ENCODE measurements around the gene SCMH1.

Gene SCMH1

GRCh38 chr1:41030872-41031616 is 211.1 kb downstream of the SCMH1 start:
- DNase-seq (ENCODE audit: insufficient read length, low spot score): no peak
- no peak for FAIRE-seq
- TF ChIP-seq POLR2A (IDR thresholded peaks at IDR 0.05; ENCODE audit: low read depth, low read length) (no peak), TAF1 (IDR thresholded peaks at IDR 0.05; ENCODE audit: low read depth, low read length) (no peak), POU2F2 (IDR thresholded peaks at IDR 0.05; ENCODE audit: low read depth, low read length) (no peak), SPI1 (IDR thresholded peaks at IDR 0.05; ENCODE audit: low read depth, low read length) (no peak), PAX5 (IDR thresholded peaks at IDR 0.05; ENCODE audit: insufficient read depth, low read length, severe bottlenecking) (no peak), POLR2AphosphoS5 (IDR thresholded peaks at IDR 0.05; ENCODE audit: low read depth, low read length) (no peak)

- FAIRE-seq: no peak
- no peak for TF ChIP-seq POLR2AphosphoS5 (IDR thresholded peaks at IDR 0.05; ENCODE audit: low read depth, low read length)
- no peak for TF ChIP-seq POLR2A (IDR thresholded peaks at IDR 0.05; ENCODE audit: low read depth, low read length)
- no peak for TF ChIP-seq POU2F2 (IDR thresholded peaks at IDR 0.05; ENCODE audit: low read depth, low read length)
- no peak for TF ChIP-seq SPI1 (IDR thresholded peaks at IDR 0.05; ENCODE audit: low read depth, low read length)
- TF ChIP-seq TAF1 (IDR thresholded peaks at IDR 0.05; ENCODE audit: low read depth, low read length): no peak
- TF ChIP-seq PAX5 (IDR thresholded peaks at IDR 0.05; ENCODE audit: insufficient read depth, low read length, severe bottlenecking): no peak
- DNase-seq (ENCODE audit: insufficient read length, low spot score): no peak
These were observed 214.0 kb downstream of the SCMH1 start for GRCh38 chr1:41028034-41028642.

GRCh38 chr1:41025979-41026819 is 215.9 kb downstream of the SCMH1 start:
- DNase-seq (ENCODE audit: insufficient read length, low spot score) (no peak), FAIRE-seq (peak; percentile 33)
- TF ChIP-seq POLR2AphosphoS5 (IDR thresholded peaks at IDR 0.05; ENCODE audit: low read depth, low read length): no peak
- no peak for TF ChIP-seq PAX5 (IDR thresholded peaks at IDR 0.05; ENCODE audit: insufficient read depth, low read length, severe bottlenecking)
- TF ChIP-seq POU2F2 (IDR thresholded peaks at IDR 0.05; ENCODE audit: low read depth, low read length): no peak
- TF ChIP-seq SPI1 (IDR thresholded peaks at IDR 0.05; ENCODE audit: low read depth, low read length): no peak
- TF ChIP-seq TAF1 (IDR thresholded peaks at IDR 0.05; ENCODE audit: low read depth, low read length): no peak
- TF ChIP-seq POLR2A (IDR thresholded peaks at IDR 0.05; ENCODE audit: low read depth, low read length): no peak

GRCh38 chr1:41024953-41025352 is 217.2 kb downstream of the SCMH1 start:
- TF ChIP-seq SPI1 (IDR thresholded peaks at IDR 0.05; ENCODE audit: low read depth, low read length) (no peak), TAF1 (IDR thresholded peaks at IDR 0.05; ENCODE audit: low read depth, low read length) (no peak), POU2F2 (IDR thresholded peaks at IDR 0.05; ENCODE audit: low read depth, low read length) (no peak), POLR2A (IDR thresholded peaks at IDR 0.05; ENCODE audit: low read depth, low read length) (no peak), PAX5 (IDR thresholded peaks at IDR 0.05; ENCODE audit: insufficient read depth, low read length, severe bottlenecking) (no peak), POLR2AphosphoS5 (IDR thresholded peaks at IDR 0.05; ENCODE audit: low read depth, low read length) (no peak)
- no peak for DNase-seq (ENCODE audit: insufficient read length, low spot score)
- no peak for FAIRE-seq

- TF ChIP-seq PAX5 (IDR thresholded peaks at IDR 0.05; ENCODE audit: insufficient read depth, low read length, severe bottlenecking): no peak
- no peak for TF ChIP-seq TAF1 (IDR thresholded peaks at IDR 0.05; ENCODE audit: low read depth, low read length)
- TF ChIP-seq SPI1 (IDR thresholded peaks at IDR 0.05; ENCODE audit: low read depth, low read length): no peak
- no peak for TF ChIP-seq POU2F2 (IDR thresholded peaks at IDR 0.05; ENCODE audit: low read depth, low read length)
- TF ChIP-seq POLR2AphosphoS5 (IDR thresholded peaks at IDR 0.05; ENCODE audit: low read depth, low read length): 0 out of 2 replicates have a peak, but pooled peaks have one; percentile 8
- TF ChIP-seq POLR2A (IDR thresholded peaks at IDR 0.05; ENCODE audit: low read depth, low read length): peak; percentile 27; the same call in 1 of the 2 replicates
- DNase-seq (ENCODE audit: insufficient read length, low spot score) (no peak), FAIRE-seq (no peak)
These were observed 218.7 kb downstream of the SCMH1 start for GRCh38 chr1:41023279-41023990.

GRCh38 chr1:41022424-41022823 is 219.7 kb downstream of the SCMH1 start:
- FAIRE-seq (no peak), DNase-seq (ENCODE audit: insufficient read length, low spot score) (no peak)
- TF ChIP-seq SPI1 (IDR thresholded peaks at IDR 0.05; ENCODE audit: low read depth, low read length) (no peak), POLR2AphosphoS5 (IDR thresholded peaks at IDR 0.05; ENCODE audit: low read depth, low read length) (no peak), POLR2A (IDR thresholded peaks at IDR 0.05; ENCODE audit: low read depth, low read length) (no peak), POU2F2 (IDR thresholded peaks at IDR 0.05; ENCODE audit: low read depth, low read length) (no peak), PAX5 (IDR thresholded peaks at IDR 0.05; ENCODE audit: insufficient read depth, low read length, severe bottlenecking) (no peak), TAF1 (IDR thresholded peaks at IDR 0.05; ENCODE audit: low read depth, low read length) (no peak)

GRCh38 chr1:41021526-41022308 is 220.4 kb downstream of the SCMH1 start, which contains the start of gene SLFNL1:
Gene SLFNL1 (minus strand): TSS chr1:41021725. CDS start chr1:41020660, 1,065 bp downstream.
- DNase-seq (ENCODE audit: insufficient read length, low spot score) (no peak), FAIRE-seq (peak; percentile 9)
- TF ChIP-seq PAX5 (IDR thresholded peaks at IDR 0.05; ENCODE audit: insufficient read depth, low read length, severe bottlenecking) (no peak), TAF1 (IDR thresholded peaks at IDR 0.05; ENCODE audit: low read depth, low read length) (no peak), SPI1 (IDR thresholded peaks at IDR 0.05; ENCODE audit: low read depth, low read length) (no peak), POLR2AphosphoS5 (IDR thresholded peaks at IDR 0.05; ENCODE audit: low read depth, low read length) (peak; percentile 63), POU2F2 (IDR thresholded peaks at IDR 0.05; ENCODE audit: low read depth, low read length) (no peak), POLR2A (IDR thresholded peaks at IDR 0.05; ENCODE audit: low read depth, low read length) (no peak)

- TF ChIP-seq SPI1 (IDR thresholded peaks at IDR 0.05; ENCODE audit: low read depth, low read length): no peak
- no peak for TF ChIP-seq POU2F2 (IDR thresholded peaks at IDR 0.05; ENCODE audit: low read depth, low read length)
- TF ChIP-seq PAX5 (IDR thresholded peaks at IDR 0.05; ENCODE audit: insufficient read depth, low read length, severe bottlenecking): no peak
- TF ChIP-seq POLR2AphosphoS5 (IDR thresholded peaks at IDR 0.05; ENCODE audit: low read depth, low read length): no peak
- TF ChIP-seq TAF1 (IDR thresholded peaks at IDR 0.05; ENCODE audit: low read depth, low read length): no peak
- FAIRE-seq (no peak), DNase-seq (ENCODE audit: insufficient read length, low spot score) (no peak)
These were observed 221.5 kb downstream of the SCMH1 start for GRCh38 chr1:41020654-41021053.
